Glutamatergic neuron (in vitro differentiated cells): ENCODE results near the gene GRM1. TPM values are rescaled to one million over a fixed set of nuclear protein-coding genes. Genes with fewer than 3 reads are reported as not detected.
A peak's percentile ranks its signal among the peaks of the same experiment; 100 is the strongest.

ENCODE experiments used
- DNase-seq: peaks from one replicate; pipeline ENCODE4 v3.0.0; 2022
- H3K27ac Mint-ChIP-seq: one replicate; pipeline ENCODE4 v1.8.0; 2020; ENCODE audit warnings: mild to moderate bottlenecking, mixed read lengths, inconsistent platforms; ENCODE audit not compliant: unreplicated experiment
- H3K27me3 Mint-ChIP-seq: one replicate; pipeline ENCODE4 v1.8.0; 2020; ENCODE audit warnings: mild to moderate bottlenecking, moderate library complexity, mixed read lengths, inconsistent platforms; ENCODE audit not compliant: unreplicated experiment
- H3K36me3 Mint-ChIP-seq: one replicate; pipeline ENCODE4 v1.8.0; 2020; ENCODE audit warnings: mild to moderate bottlenecking, mixed read lengths, inconsistent platforms; ENCODE audit not compliant: unreplicated experiment
- H3K4me1 Mint-ChIP-seq: one replicate; pipeline ENCODE4 v1.8.0; 2020; ENCODE audit warnings: mild to moderate bottlenecking, low read depth, mixed read lengths, inconsistent platforms; ENCODE audit not compliant: unreplicated experiment
- H3K4me3 Mint-ChIP-seq: one replicate; pipeline ENCODE4 v1.8.0; 2020; ENCODE audit warnings: mild to moderate bottlenecking, mixed read lengths, inconsistent platforms; ENCODE audit not compliant: unreplicated experiment
- H3K9me3 Mint-ChIP-seq: one replicate; pipeline ENCODE4 v1.8.0; 2020; ENCODE audit warnings: mild to moderate bottlenecking, moderate library complexity, mixed read lengths, inconsistent platforms; ENCODE audit not compliant: unreplicated experiment
- total RNA-seq: library from RNA; stranded (reverse); fragmentation: NEBNext Ultra II Directional; extraction: Animal tissue kit (Norgen Biotek cat#: 25700); gene quantifications from one replicate; pipeline ENCODE4 v1.2.1, GENCODE V29; 2021; ENCODE audit not compliant: unreplicated experiment
- TF ChIP-seq, protein P1 (sequence below): fragments of 200-600 bp; sonication (generic); IDR thresholded peaks from one replicate; pipeline ENCODE4 v1.5.0; 2021; ENCODE audit not compliant: partially characterized antibody, unreplicated experiment

Gene GRM1
- total RNA-seq, 1 donor from 2014 or later = 0.17 TPM

DNA sequence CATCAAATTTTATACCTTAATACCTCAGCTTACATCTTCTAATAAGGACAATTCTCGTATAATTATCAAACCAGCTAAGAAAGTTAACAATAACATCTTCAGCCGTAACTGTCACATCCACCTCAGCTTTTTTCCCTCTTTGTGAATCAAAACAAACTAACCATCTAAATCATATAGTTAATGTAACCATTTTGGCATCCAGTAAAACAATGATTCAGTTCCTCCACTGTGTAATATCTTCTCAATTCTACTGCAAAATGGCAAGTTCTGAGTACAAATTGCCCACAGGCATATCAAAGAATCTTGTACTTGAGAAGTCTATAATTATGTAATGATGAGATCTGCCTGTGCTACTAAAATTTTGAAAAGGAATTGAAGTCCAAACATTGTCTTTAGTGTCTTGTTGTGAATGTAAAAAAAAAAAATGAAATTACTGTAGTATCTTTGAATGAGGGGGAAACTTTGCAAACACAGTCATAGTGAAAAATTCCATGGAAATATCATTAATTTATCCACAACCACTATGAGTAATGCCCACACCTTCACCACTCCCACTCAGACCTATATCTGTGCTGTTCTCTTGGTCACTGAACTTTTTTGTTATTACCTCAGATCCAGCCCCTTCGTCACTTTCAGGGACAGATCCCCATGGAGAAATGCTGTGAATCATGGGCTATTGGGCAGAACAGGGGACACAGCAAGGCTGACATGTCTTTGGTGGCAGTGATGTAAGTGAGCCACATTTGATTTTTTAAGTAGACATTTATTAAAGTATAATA is 336.1 kb downstream of the GRM1 start:
- H3K9me3 Mint-ChIP-seq = no peaks in the 10 kb centered on the region
- no peak overlapping the region for H3K27ac Mint-ChIP-seq
- no peaks in the 10 kb centered on the region for H3K36me3 Mint-ChIP-seq
- no peaks in the 10 kb centered on the region for H3K27me3 Mint-ChIP-seq
- H3K4me1 Mint-ChIP-seq = no peaks in the 10 kb centered on the region
- H3K4me3 Mint-ChIP-seq = no peak overlapping the region
- TF ChIP-seq, protein P1, sequence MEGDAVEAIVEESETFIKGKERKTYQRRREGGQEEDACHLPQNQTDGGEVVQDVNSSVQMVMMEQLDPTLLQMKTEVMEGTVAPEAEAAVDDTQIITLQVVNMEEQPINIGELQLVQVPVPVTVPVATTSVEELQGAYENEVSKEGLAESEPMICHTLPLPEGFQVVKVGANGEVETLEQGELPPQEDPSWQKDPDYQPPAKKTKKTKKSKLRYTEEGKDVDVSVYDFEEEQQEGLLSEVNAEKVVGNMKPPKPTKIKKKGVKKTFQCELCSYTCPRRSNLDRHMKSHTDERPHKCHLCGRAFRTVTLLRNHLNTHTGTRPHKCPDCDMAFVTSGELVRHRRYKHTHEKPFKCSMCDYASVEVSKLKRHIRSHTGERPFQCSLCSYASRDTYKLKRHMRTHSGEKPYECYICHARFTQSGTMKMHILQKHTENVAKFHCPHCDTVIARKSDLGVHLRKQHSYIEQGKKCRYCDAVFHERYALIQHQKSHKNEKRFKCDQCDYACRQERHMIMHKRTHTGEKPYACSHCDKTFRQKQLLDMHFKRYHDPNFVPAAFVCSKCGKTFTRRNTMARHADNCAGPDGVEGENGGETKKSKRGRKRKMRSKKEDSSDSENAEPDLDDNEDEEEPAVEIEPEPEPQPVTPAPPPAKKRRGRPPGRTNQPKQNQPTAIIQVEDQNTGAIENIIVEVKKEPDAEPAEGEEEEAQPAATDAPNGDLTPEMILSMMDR = no peak
- DNase-seq = no peak

DNA sequence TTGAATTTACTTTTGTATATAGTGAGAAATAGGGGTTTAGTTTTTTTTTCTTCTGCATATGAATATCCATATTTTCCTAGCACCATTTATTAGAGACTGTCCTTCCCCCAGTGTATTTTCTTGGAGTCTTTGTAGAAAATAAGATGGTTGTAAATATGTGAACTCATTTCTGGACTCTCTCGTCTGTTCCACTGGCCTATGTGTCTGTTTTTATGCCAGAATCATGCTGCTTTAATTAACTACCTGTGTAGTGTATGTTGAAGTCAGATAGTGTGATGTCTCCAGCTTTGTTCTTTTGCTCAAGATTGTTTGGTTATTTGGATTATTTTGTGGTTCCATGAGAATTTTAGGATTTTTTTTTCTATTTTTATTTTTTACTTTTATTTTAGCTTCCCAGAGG is 338.2 kb downstream of the GRM1 start:
- no peak overlapping the region for H3K27ac Mint-ChIP-seq
- no peaks in the 10 kb centered on the region for H3K27me3 Mint-ChIP-seq
- H3K4me1 Mint-ChIP-seq = no peaks in the 10 kb centered on the region
- no peak for DNase-seq
- H3K36me3 Mint-ChIP-seq = no peaks in the 10 kb centered on the region
- no peak overlapping the region for H3K4me3 Mint-ChIP-seq
- H3K9me3 Mint-ChIP-seq = no peaks in the 10 kb centered on the region
- TF ChIP-seq, protein P1 = no peak

DNA sequence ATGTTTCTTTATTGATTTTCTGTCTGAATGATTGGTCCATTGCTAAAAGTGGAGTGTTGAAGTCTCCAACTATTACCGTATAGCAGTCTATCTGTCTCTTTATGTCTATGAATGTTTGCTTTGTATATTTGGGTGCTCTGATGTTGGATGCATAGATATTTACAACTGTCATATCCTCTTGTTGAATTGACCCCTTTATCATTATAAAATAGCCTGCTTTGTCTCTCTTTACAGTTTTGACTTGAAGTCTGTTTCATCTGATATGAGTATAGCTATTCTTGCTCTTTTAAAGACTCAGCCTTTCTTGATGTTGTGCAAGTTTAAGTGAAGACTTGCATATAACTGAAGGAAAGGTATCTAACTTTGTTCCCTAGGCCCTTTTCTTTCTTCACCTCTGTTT is 341.0 kb downstream of the GRM1 start:
- Mint-ChIP-seq H3K9me3 (no peaks in the 10 kb centered on the region), H3K4me3 (no peak overlapping the region), H3K4me1 (no peaks in the 10 kb centered on the region), H3K27me3 (no peaks in the 10 kb centered on the region), H3K36me3 (no peaks in the 10 kb centered on the region), H3K27ac (no peak overlapping the region)
- TF ChIP-seq, protein P1 = no peak
- no peak for DNase-seq

DNA sequence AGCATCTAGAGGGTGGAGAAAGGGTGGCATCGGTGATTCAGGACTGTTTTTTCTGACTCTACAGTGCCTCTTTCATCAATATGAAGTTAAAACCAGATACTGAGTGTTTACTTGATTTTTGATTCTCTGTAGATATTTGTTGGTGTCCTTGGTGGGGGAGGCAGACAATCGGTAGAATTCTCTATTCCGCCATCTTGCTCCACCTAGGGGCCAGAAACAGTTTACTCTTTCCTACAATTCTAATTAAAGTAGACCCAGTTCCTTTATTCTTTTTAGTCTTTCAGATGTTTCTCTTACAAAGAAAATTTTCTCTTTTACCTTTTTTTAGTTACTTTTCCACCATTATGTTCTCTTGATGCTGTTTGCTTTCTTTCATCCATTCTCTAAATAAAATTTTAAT is 352.6 kb downstream of the GRM1 start:
- H3K27ac Mint-ChIP-seq = no peak overlapping the region
- no peak for DNase-seq

More for the DNA sequence above, 352.6 kb downstream of the GRM1 start:
- H3K4me3 Mint-ChIP-seq = no peak overlapping the region
- no peaks in the 10 kb centered on the region for H3K27me3 Mint-ChIP-seq
- TF ChIP-seq, protein P1 = peak; percentile 14
- H3K36me3 Mint-ChIP-seq = peaks cover 4% of the 10 kb centered on the region
- H3K4me1 Mint-ChIP-seq = no peaks in the 10 kb centered on the region
- H3K9me3 Mint-ChIP-seq = no peaks in the 10 kb centered on the region
